K562 (cell line): ENCODE results near the gene HCFC1R1. TPM values are rescaled to one million over a fixed set of nuclear protein-coding genes. Genes with fewer than 3 reads are reported as not detected.

Experiments used
- ATF4 ChIP-seq: fragments of 450-650 bp; formaldehyde crosslinking; IDR thresholded peaks from 2 replicates; pipeline ENCODE4 v1.4.0; 2022; ENCODE audit warnings: mild to moderate bottlenecking, moderate library complexity
- BRCA1 ChIP-seq, 2 experiments: fragments of 450-650 bp in 1 of 2; sonication (generic) in 1 of 2; formaldehyde crosslinking in 1 of 2; IDR thresholded peaks; 2 replicates each; pipeline versions ENCODE4 v1.5.0 to v1.6.1; 2017 to 2020; ENCODE audit warnings: mild to moderate bottlenecking in 1 of 2, missing genetic modification reagents in 1 of 2
- CHD7 ChIP-seq: fragments of 200-600 bp; sonication (generic); IDR thresholded peaks from one replicate; pipeline ENCODE4 v1.6.1; 2012; ENCODE audit warnings: mild to moderate bottlenecking, low read depth, low read length, inconsistent platforms
- HBP1 ChIP-seq: fragments of 450-650 bp; formaldehyde crosslinking; IDR thresholded peaks from 2 replicates; pipeline ENCODE4 v1.4.0; 2022; ENCODE audit warnings: missing genetic modification characterization
- L3MBTL2 ChIP-seq: fragments of 450-650 bp; IDR thresholded peaks from 2 replicates; pipeline ENCODE4 v1.6.1; 2016; ENCODE audit warnings: mild to moderate bottlenecking, moderate library complexity
- PHB2 ChIP-seq: fragments of 450-650 bp; IDR thresholded peaks from 2 replicates; pipeline ENCODE4 v1.6.1; 2017; ENCODE audit warnings: low read depth
- POLR2G ChIP-seq: fragments of 200-400 bp; formaldehyde crosslinking; IDR thresholded peaks from 2 replicates; pipeline ENCODE4 v1.6.1; 2017; ENCODE audit warnings: low read depth, mild to moderate bottlenecking, antibody characterized with exemption, low read length, moderate library complexity
- PURB ChIP-seq: sonication (generic); formaldehyde crosslinking; IDR thresholded peaks from 2 replicates; pipeline ENCODE4 v1.9.0; 2021; ENCODE audit warnings: low read depth, mild to moderate bottlenecking, missing genetic modification reagents
- ZBTB33 ChIP-seq: sonication (generic); formaldehyde crosslinking; IDR thresholded peaks from 2 replicates; pipeline ENCODE4 v1.8.1; 2023; ENCODE audit warnings: mild to moderate bottlenecking, missing genetic modification reagents
- polyA plus RNA-seq, 8 experiments: library from polyadenylated mRNA; depleted of rRNA in 4 of 8; stranded (reverse) in 5 of 8; unstranded in 3 of 8; fragments of >200 nt; fragmentation: Nextera tagmentation in 2 of 8; fragmentation: Illumina TruSeq in 1 of 8; extraction: Ambion mirVana in 2 of 8; extraction: Trizol in 1 of 8; gene quantifications; 2 replicates each; pipeline versions ENCODE4 v1.2.1 to v1.2.3, GENCODE V29; 2011 to 2014; ENCODE audit warnings: inconsistent platforms in 1 of 8, missing spikeins in 1 of 8
- total RNA-seq, 7 experiments: library from RNA; depleted of rRNA in 6 of 7; stranded (reverse); fragments of >200 nt in 6 of 7; fragmentation: Illumina TruSeq in 2 of 7; extraction: Trizol in 2 of 7; gene quantifications; 2 replicates each; pipeline versions ENCODE4 v1.2.1 to v1.2.3, GENCODE V29; 2011 to 2021; ENCODE audit warnings: low replicate concordance in 1 of 7

Gene HCFC1R1
- total and polyA plus RNA-seq, 9 of the 15 experiments (the other 6 are each of a cell fraction or from before 2014, with no cell fraction given) = 2.2 to 29.0 (median 11.2) TPM

- TF ChIP-seq CHD7 (no peak), ZBTB33 (CRISPR knock-in tag) (peak; percentile 12; the same call in 1 of the 2 replicates), PURB (no peak), POLR2G (peak; percentile 91), HBP1 (CRISPR knock-in tag) (no peak), L3MBTL2 (peak; percentile 71; the same call in 1 of the 2 replicates), BRCA1 (IDR thresholded peaks at IDR 0.05) (no peak), BRCA1 (CRISPR knock-in tag; IDR thresholded peaks at IDR 0.05) (no peak), ATF4 (no peak), PHB2 (no peak)
These were observed 43.2 kb downstream of the HCFC1R1 start, which contains the start of gene PKMYT1 (continued) for GRCh38 chr16:2980227-2981176.
